Vagina (tissue), 2 donors: ENCODE results near the gene ITGA11.

Experiments used
- CTCF ChIP-seq, 3 experiments: fragments of 450-650 bp in 2 of 3; fragments of 200-600 bp in 1 of 3; sonication (generic) in 1 of 3; IDR thresholded peaks; one replicate each; pipeline ENCODE4 v1.5.1; 2017 to 2019; ENCODE audit warnings: antibody characterized with exemption in 3 of 3, mild to moderate bottlenecking in 2 of 3, moderate library complexity in 2 of 3
- POLR2A ChIP-seq, 2 donors: fragments of 450-650 bp; IDR thresholded peaks; one replicate each; pipeline ENCODE4 v1.6.1; 2017; ENCODE audit warnings: antibody characterized with exemption in 2 of 2, mild to moderate bottlenecking in 2 of 2, moderate library complexity in 2 of 2

GRCh38 chr15:68292967-68293366, 139.0 kb downstream of the ITGA11 start:
- no peak for TF ChIP-seq CTCF (IDR thresholded peaks at IDR 0.05)
- no peak for TF ChIP-seq POLR2A (IDR thresholded peaks at IDR 0.05)
